Osteoblast (primary cell): ENCODE results near the gene UGP2. TPM values are rescaled to one million over a fixed set of nuclear protein-coding genes. Genes with fewer than 3 reads are reported as not detected.
A peak's percentile ranks its signal among the peaks of the same experiment; 100 is the strongest.

Source experiments
- DNase-seq: peaks from one replicate; pipeline ENCODE4 v3.0.0; 2011; ENCODE audit warnings: low spot score, mixed read lengths; ENCODE audit not compliant: insufficient read length; ENCODE audit errors: missing footprints
- H2AFZ ChIP-seq: 2 replicates; pipeline ENCODE4 v1.6.0; 2011; ENCODE audit warnings: mild to moderate bottlenecking, low read length
- H3K27ac ChIP-seq: 2 replicates; pipeline ENCODE4 v1.5.1; 2011; ENCODE audit warnings: mild to moderate bottlenecking, low read depth, low read length, moderate library complexity
- H3K27me3 ChIP-seq: 2 replicates; pipeline ENCODE4 v1.6.0; 2012; ENCODE audit warnings: mild to moderate bottlenecking, control low read depth, inconsistent platforms, low read length, moderate library complexity; ENCODE audit not compliant: insufficient read depth
- H3K36me3 ChIP-seq: 2 replicates; pipeline ENCODE4 v1.5.1; 2011; ENCODE audit warnings: mild to moderate bottlenecking, low read length, control low read depth, moderate library complexity; ENCODE audit not compliant: insufficient read depth
- H3K4me1 ChIP-seq: 2 replicates; pipeline ENCODE4 v1.5.1; 2011; ENCODE audit warnings: mild to moderate bottlenecking, low read length, control low read depth, moderate library complexity; ENCODE audit not compliant: insufficient read depth
- H3K4me2 ChIP-seq: 2 replicates; pipeline ENCODE4 v1.6.0; 2011; ENCODE audit warnings: mild to moderate bottlenecking, low read length; ENCODE audit not compliant: insufficient read depth
- H3K4me3 ChIP-seq: fragments of 200-600 bp; sonication (generic); 3 replicates; pipeline ENCODE4 v1.5.1; 2012; ENCODE audit warnings: mild to moderate bottlenecking, low read length, inconsistent platforms; ENCODE audit not compliant: insufficient read depth
- H3K79me2 ChIP-seq: 2 replicates; pipeline ENCODE4 v1.6.0; 2012; ENCODE audit warnings: mild to moderate bottlenecking, low read length, control low read depth, inconsistent platforms; ENCODE audit not compliant: insufficient read depth
- H3K9me3 ChIP-seq: 2 replicates; pipeline ENCODE4 v1.5.1; 2011; ENCODE audit warnings: low read depth, low read length, control low read depth
- H4K20me1 ChIP-seq: 2 replicates; pipeline ENCODE4 v1.6.0; 2012; ENCODE audit warnings: mild to moderate bottlenecking, low read length, control low read depth; ENCODE audit not compliant: insufficient read depth
- total RNA-seq: library from RNA; depleted of rRNA; stranded (reverse); fragments of >200 nt; gene quantifications from 2 replicates; pipeline ENCODE4 v1.2.3, GENCODE V29; 2012
- TF ChIP-seq, protein P1 (sequence below): IDR thresholded peaks from 2 replicates; pipeline ENCODE4 v1.5.1; 2011; ENCODE audit warnings: mild to moderate bottlenecking, low read depth, low read length, moderate library complexity; ENCODE audit errors: extremely low read depth

The UGP2 gene
- total RNA-seq, 1 donor: 123 TPM

GRCh38 chr2:63849381-63850203 is 7.9 kb downstream of the UGP2 start:
- TF ChIP-seq, protein P1, sequence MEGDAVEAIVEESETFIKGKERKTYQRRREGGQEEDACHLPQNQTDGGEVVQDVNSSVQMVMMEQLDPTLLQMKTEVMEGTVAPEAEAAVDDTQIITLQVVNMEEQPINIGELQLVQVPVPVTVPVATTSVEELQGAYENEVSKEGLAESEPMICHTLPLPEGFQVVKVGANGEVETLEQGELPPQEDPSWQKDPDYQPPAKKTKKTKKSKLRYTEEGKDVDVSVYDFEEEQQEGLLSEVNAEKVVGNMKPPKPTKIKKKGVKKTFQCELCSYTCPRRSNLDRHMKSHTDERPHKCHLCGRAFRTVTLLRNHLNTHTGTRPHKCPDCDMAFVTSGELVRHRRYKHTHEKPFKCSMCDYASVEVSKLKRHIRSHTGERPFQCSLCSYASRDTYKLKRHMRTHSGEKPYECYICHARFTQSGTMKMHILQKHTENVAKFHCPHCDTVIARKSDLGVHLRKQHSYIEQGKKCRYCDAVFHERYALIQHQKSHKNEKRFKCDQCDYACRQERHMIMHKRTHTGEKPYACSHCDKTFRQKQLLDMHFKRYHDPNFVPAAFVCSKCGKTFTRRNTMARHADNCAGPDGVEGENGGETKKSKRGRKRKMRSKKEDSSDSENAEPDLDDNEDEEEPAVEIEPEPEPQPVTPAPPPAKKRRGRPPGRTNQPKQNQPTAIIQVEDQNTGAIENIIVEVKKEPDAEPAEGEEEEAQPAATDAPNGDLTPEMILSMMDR: no peak
- Histone ChIP-seq H3K4me1 (peaks cover 36% of the 10 kb centered on the region), H3K27ac (peak overlapping the region; percentile 64), H3K4me3 (no peak overlapping the region), H3K9me3 (no peaks in the 10 kb centered on the region), H2AFZ (no peak overlapping the region), H4K20me1 (peaks cover 42% of the 10 kb centered on the region), H3K4me2 (peak overlapping the region; percentile 68), H3K79me2 (peaks cover 99% of the 10 kb centered on the region), H3K36me3 (no peaks in the 10 kb centered on the region), H3K27me3 (no peaks in the 10 kb centered on the region)
- DNase-seq: no peak

- TF ChIP-seq, protein P1: no peak
- Histone ChIP-seq H3K4me1 (peaks cover 33% of the 10 kb centered on the region), H3K79me2 (peaks cover 99% of the 10 kb centered on the region), H3K36me3 (no peaks in the 10 kb centered on the region), H3K9me3 (no peaks in the 10 kb centered on the region), H3K4me2 (peak overlapping the region; percentile 68), H3K27ac (peak overlapping the region; percentile 64), H3K27me3 (no peaks in the 10 kb centered on the region), H4K20me1 (peaks cover 38% of the 10 kb centered on the region), H2AFZ (no peak overlapping the region), H3K4me3 (no peak overlapping the region)
- DNase-seq: no peak
Measured at GRCh38 chr2:63850204-63850571, 8.5 kb downstream of the UGP2 start.

DNA sequence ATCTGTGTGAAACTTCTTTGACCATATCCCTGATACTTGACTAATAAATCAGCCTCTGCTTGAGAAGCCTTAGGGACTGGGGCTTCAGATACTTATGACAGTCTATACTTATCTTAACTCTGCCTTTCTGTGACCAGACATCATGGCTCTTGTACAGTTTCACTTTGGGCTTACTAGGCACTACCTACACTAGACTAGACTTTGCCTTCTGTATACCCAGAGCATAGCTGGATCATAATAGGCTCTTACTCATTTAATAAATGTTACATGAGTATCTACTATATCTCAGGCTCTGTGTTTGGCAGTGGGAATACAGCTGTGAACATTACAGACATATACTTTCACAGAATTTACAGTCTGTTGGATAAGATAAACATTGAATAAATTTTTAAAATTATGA is 9.0 kb downstream of the UGP2 start:
- no peak overlapping the region for H3K4me2 ChIP-seq

DNA sequence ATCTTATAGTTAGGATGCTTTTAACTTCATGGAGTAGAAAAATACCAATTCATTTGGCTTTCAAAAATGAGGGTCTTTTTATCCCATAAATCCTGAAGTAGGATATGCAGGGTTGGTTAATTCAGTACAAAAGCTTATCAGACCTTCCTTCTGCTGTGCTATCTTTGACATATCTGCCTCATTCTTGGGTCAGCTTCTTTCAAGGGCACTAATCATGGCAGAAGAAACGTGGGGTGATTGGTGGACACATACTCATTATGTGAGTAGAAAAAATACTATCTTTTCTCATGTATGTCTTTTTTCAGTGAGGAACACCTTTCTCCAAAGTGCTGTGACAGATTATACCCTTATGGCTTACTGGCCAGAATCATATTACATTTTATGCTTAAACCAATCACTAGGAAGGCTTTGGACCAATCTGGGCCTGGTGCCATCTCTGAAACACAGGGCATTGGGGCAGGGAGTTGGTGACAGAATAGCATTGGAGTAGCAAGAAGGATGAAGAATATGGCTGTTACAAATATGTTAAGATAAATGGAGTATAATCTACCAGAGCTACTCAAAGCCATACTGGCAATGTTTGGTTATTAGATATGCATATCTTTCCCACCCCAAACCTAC is 10.1 kb downstream of the UGP2 start:
- TF ChIP-seq, protein P1: no peak
- peaks cover 24% of the 10 kb centered on the region for H3K4me1 ChIP-seq

More for the DNA sequence above, 9.0 kb downstream of the UGP2 start:
- H3K36me3 ChIP-seq: no peaks in the 10 kb centered on the region
- H3K27me3 ChIP-seq: no peaks in the 10 kb centered on the region
- H2AFZ ChIP-seq: no peak overlapping the region
- DNase-seq: no peak
- H3K79me2 ChIP-seq: peaks cover 99% of the 10 kb centered on the region
- H3K4me3 ChIP-seq: no peak overlapping the region
- H4K20me1 ChIP-seq: peaks cover 35% of the 10 kb centered on the region
- TF ChIP-seq, protein P1: no peak
- H3K9me3 ChIP-seq: no peaks in the 10 kb centered on the region
- no peak overlapping the region for H3K27ac ChIP-seq
- peaks cover 33% of the 10 kb centered on the region for H3K4me1 ChIP-seq

More for the DNA sequence above, 10.1 kb downstream of the UGP2 start:
- Histone ChIP-seq H3K4me3 (no peak overlapping the region), H4K20me1 (peaks cover 36% of the 10 kb centered on the region), H2AFZ (no peak overlapping the region), H3K4me2 (no peak overlapping the region), H3K79me2 (peaks cover 98% of the 10 kb centered on the region), H3K27ac (no peak overlapping the region), H3K9me3 (no peaks in the 10 kb centered on the region), H3K36me3 (no peaks in the 10 kb centered on the region), H3K27me3 (no peaks in the 10 kb centered on the region)
- DNase-seq: no peak
